GM10266 (cell line): ENCODE data around the gene GRHPR.

ENCODE experiments used
- DNase-seq: peaks from one replicate; pipeline ENCODE4 v3.0.0; 2012; ENCODE audit errors: extremely low spot score
- CTCF ChIP-seq: IDR thresholded peaks from 2 replicates; pipeline ENCODE4 v1.5.1; 2012; ENCODE audit warnings: mild to moderate bottlenecking, low read depth; ENCODE audit not compliant: control insufficient read depth, insufficient read depth; ENCODE audit errors: missing control alignments

Gene GRHPR

GRCh38 chr9:37485389-37486255 lies 63.1 kb downstream of the GRHPR start, which contains the start of gene POLR1E:
POLR1E (plus strand) TSS chr9:37485948; CDS start chr9:37486048, 100 bp downstream.
- DNase-seq, result peak; percentile 97
- no peak for TF ChIP-seq CTCF

GRCh38 chr9:37486256-37486615 lies 63.7 kb downstream of the GRHPR start:
- TF ChIP-seq CTCF, result no peak
- no peak for DNase-seq
